HepG2 (cell line): ENCODE results near the gene C1orf198. TPM values are rescaled to one million over a fixed set of nuclear protein-coding genes. Genes with fewer than 3 reads are reported as not detected.

Experiments used
- ATAC-seq: fragments of 200-7000 bp; cut with Tn5 transposase; 3 replicates; pipeline ENCODE4 v1.9.1; 2020; ENCODE audit warnings: mild to moderate bottlenecking, moderate library complexity
- Bru-seq: library from RNA; stranded (reverse); fragments of 400-500 nt; gene quantifications from one replicate; lab custom pipeline; 2021; lab: Mats Ljungman, UMichigan
- BruChase-seq, 2 experiments: library from RNA; stranded (reverse); fragments of 400-500 nt; gene quantifications; one replicate each; lab custom pipeline; 2021; lab: Mats Ljungman, UMichigan
- BruUV-seq: library from RNA; stranded (reverse); fragments of 400-500 nt; replicated peaks from 2 replicates; lab custom pipeline; 2021; lab: Mats Ljungman, UMichigan
- CTCF ChIA-PET: fragments of 300-600 bp; formaldehyde crosslinking; extraction: SDS; loops from one replicate; lab custom pipeline; 2021; ENCODE audit warnings: low total read pairs, inconsistent platforms, low intra/inter-chr PET ratio; lab: Yijun Ruan, JAX
- POLR2A ChIA-PET: fragments of 350-600 bp; sonication (Branson Sonifier 250); formaldehyde crosslinking; loops from one replicate; lab custom pipeline; 2020; ENCODE audit warnings: antibody characterized with exemption, inconsistent platforms; lab: Yijun Ruan, JAX
- DNase-seq: peaks from one replicate; pipeline ENCODE4 v3.0.0-alpha.2; 2015; ENCODE audit warnings: low spot score
- FAIRE-seq: peaks from 3 replicates; lab custom pipeline; 2011; peaks lifted over from hg19 to GRCh38; lab: Jason Lieb, UNC
- H2AFZ ChIP-seq: one replicate; pipeline ENCODE4 v1.6.1; 2011; ENCODE audit warnings: low read length, inconsistent platforms
- H3K27ac ChIP-seq: fragments of 300-600 bp; 3 replicates; pipeline ENCODE4 v1.8.0; 2011; ENCODE audit warnings: mixed run types, mild to moderate bottlenecking, mixed read lengths, low read length, inconsistent platforms; ENCODE audit not compliant: insufficient read depth; ENCODE audit errors: extremely low read length
- H3K27me3 ChIP-seq, 2 experiments: fragments of 200-600 bp in 1 of 2; 2 replicates in 1 of 2; 3 replicates in 1 of 2; pipeline versions ENCODE4 v1.6.0 to v1.8.0; 2011; ENCODE audit warnings: low read length in 2 of 2, mild to moderate bottlenecking in 2 of 2, moderate library complexity in 2 of 2, inconsistent platforms in 1 of 2; ENCODE audit not compliant: insufficient read depth in 2 of 2, control insufficient read depth in 1 of 2
- H3K36me3 ChIP-seq, 2 experiments: fragments of 200-600 bp in 1 of 2; replicated peaks in 1 of 2; 2 replicates in 1 of 2; 3 replicates in 1 of 2; pipeline versions ENCODE4 v1.5.1 to v1.8.0; 2011; ENCODE audit warnings: low read length in 2 of 2, inconsistent platforms in 1 of 2; ENCODE audit not compliant: insufficient read depth in 2 of 2, control insufficient read depth in 1 of 2
- H3K4me1 ChIP-seq: 2 replicates; pipeline ENCODE4 v1.5.1; 2012; ENCODE audit warnings: low read length, inconsistent platforms; ENCODE audit not compliant: insufficient read depth
- H3K4me2 ChIP-seq: 2 replicates; pipeline ENCODE4 v1.6.0; 2011; ENCODE audit warnings: low read depth, low read length, inconsistent platforms
- H3K4me3 ChIP-seq, 3 experiments: fragments of 200-600 bp in 1 of 3; sonication (generic), shearing (Covaris generic) in 1 of 3; replicated peaks in 1 of 3; 2 replicates each; pipeline ENCODE4 v1.5.1; 2011 to 2016; ENCODE audit warnings: low read length in 3 of 3, inconsistent platforms in 2 of 3, low read depth in 2 of 3, mild to moderate bottlenecking in 2 of 3, control low read depth in 1 of 3, mixed read lengths in 1 of 3; ENCODE audit not compliant: insufficient read depth in 1 of 3
- H3K79me2 ChIP-seq: one replicate; pipeline ENCODE4 v1.6.1; 2011; ENCODE audit warnings: low read length, inconsistent platforms; ENCODE audit not compliant: insufficient read depth
- H3K9ac ChIP-seq: 2 replicates; pipeline ENCODE4 v1.6.0; 2011; ENCODE audit warnings: mild to moderate bottlenecking, low read depth, low read length, inconsistent platforms; ENCODE audit not compliant: insufficient read depth
- H3K9me3 ChIP-seq: 2 replicates; pipeline ENCODE4 v1.5.1; 2012; ENCODE audit warnings: mild to moderate bottlenecking, low read length
- H4K20me1 ChIP-seq: 2 replicates; pipeline ENCODE4 v1.6.0; 2011; ENCODE audit warnings: inconsistent platforms, mild to moderate bottlenecking, low read length, moderate library complexity; ENCODE audit not compliant: insufficient read depth
- AKAP8 ChIP-seq: sonication (generic); formaldehyde crosslinking; IDR thresholded peaks from 2 replicates; pipeline ENCODE4 v1.5.1; 2020; ENCODE audit warnings: mild to moderate bottlenecking, missing genetic modification reagents
- KMT2A ChIP-seq: sonication (generic); formaldehyde crosslinking; IDR thresholded peaks from 2 replicates; pipeline ENCODE4 v1.4.0; 2020; ENCODE audit warnings: missing genetic modification reagents
- ONECUT2 ChIP-seq: sonication (generic); formaldehyde crosslinking; IDR thresholded peaks from 2 replicates; pipeline ENCODE4 v1.4.0; 2020; ENCODE audit warnings: missing genetic modification reagents
- RNF2 ChIP-seq: fragments of 450-650 bp; conservative IDR thresholded peaks from 2 replicates; pipeline ENCODE4 v1.6.1; 2016; ENCODE audit warnings: low read depth
- SKI ChIP-seq: fragments of 450-650 bp; IDR thresholded peaks from one replicate; pipeline ENCODE4 v1.6.1; 2018; ENCODE audit warnings: mild to moderate bottlenecking; ENCODE audit not compliant: partially characterized antibody
- TBX2 ChIP-seq: sonication (generic); formaldehyde crosslinking; IDR thresholded peaks from 2 replicates; pipeline ENCODE4 v1.5.0; 2020; ENCODE audit warnings: missing genetic modification reagents, mild to moderate bottlenecking, borderline replicate concordance
- ZFP82 ChIP-seq: sonication (generic); formaldehyde crosslinking; IDR thresholded peaks from 2 replicates; pipeline ENCODE4 v1.5.1; 2020; ENCODE audit warnings: mild to moderate bottlenecking, missing genetic modification reagents, borderline replicate concordance
- ZNF263 ChIP-seq: sonication (generic); formaldehyde crosslinking; IDR thresholded peaks from 2 replicates; pipeline ENCODE4 v1.4.0; 2020; ENCODE audit warnings: missing genetic modification reagents
- ZNF296 ChIP-seq: sonication (generic); formaldehyde crosslinking; conservative IDR thresholded peaks from 2 replicates; pipeline ENCODE4 v1.5.0; 2020; ENCODE audit warnings: mild to moderate bottlenecking, missing genetic modification reagents
- ZNF331 ChIP-seq: sonication (generic); formaldehyde crosslinking; IDR thresholded peaks from 2 replicates; pipeline ENCODE4 v1.4.0; 2020; ENCODE audit warnings: missing genetic modification reagents
- WGBS: methylation state at CpG from one replicate; pipeline ENCODE4 v1.1.6; 2017; ENCODE audit warnings: low lambda C conversion rate; 5-methylcytosine and 5-hydroxymethylcytosine counted together
- in situ Hi-C: cut with HindIII; loops from 2 replicates; pipeline ENCODE4 v1.10.0; 2017; ENCODE audit warnings: low pct_unique_long_range_greater_than_20kb; ENCODE audit not compliant: extremely low pct_ligation_motif_present
- intact Hi-C: fragments of 100-400 bp; cut with micrococcal nuclease; formaldehyde crosslinking; loops from one replicate; pipeline ENCODE4 v1.10.0; 2022; ENCODE audit not compliant: unreplicated experiment
- long read RNA-seq, 2 experiments: library from RNA in 1 of 2; library from polyadenylated mRNA in 1 of 2; stranded (forward) in 1 of 2; unstranded in 1 of 2; transcript quantifications; one replicate each; pipeline ENCODE4 v2.0.0, GENCODE V29; 2019 to 2022
- polyA minus RNA-seq, 3 experiments: library from RNA; depleted of rRNA, polyadenylated mRNA; stranded (reverse); fragments of >200 nt; gene quantifications; 2 replicates each; pipeline ENCODE4 v1.2.3, GENCODE V29; 2011; ENCODE audit warnings: low replicate concordance in 1 of 3
- polyA plus RNA-seq, 8 experiments: library from polyadenylated mRNA; depleted of rRNA in 3 of 8; stranded (reverse) in 7 of 8; unstranded in 1 of 8; fragments of >200 nt; fragmentation: Illumina TruSeq in 4 of 8; extraction: Trizol in 4 of 8; gene quantifications; 2 replicates each; pipeline versions ENCODE4 v1.2.1 to v1.2.3, GENCODE V29; 2011 to 2016; ENCODE audit warnings: low read depth in 4 of 8, missing spikeins in 1 of 8, mixed read lengths in 1 of 8; ENCODE audit not compliant: insufficient read depth in 1 of 8
- total RNA-seq, 5 experiments: library from RNA; depleted of rRNA; stranded (reverse); fragments of >200 nt; fragmentation: Illumina TruSeq; extraction: Trizol; gene quantifications; 2 replicates each; pipeline ENCODE4 v1.2.3, GENCODE V29; 2016; ENCODE audit warnings: low read depth in 1 of 5
- TF ChIP-seq, protein P1 (sequence below): sonication (generic); formaldehyde crosslinking; IDR thresholded peaks from 2 replicates; pipeline ENCODE4 v1.5.0; 2020; ENCODE audit warnings: mild to moderate bottlenecking, missing genetic modification reagents, borderline replicate concordance

C1orf198 gene, protein sequence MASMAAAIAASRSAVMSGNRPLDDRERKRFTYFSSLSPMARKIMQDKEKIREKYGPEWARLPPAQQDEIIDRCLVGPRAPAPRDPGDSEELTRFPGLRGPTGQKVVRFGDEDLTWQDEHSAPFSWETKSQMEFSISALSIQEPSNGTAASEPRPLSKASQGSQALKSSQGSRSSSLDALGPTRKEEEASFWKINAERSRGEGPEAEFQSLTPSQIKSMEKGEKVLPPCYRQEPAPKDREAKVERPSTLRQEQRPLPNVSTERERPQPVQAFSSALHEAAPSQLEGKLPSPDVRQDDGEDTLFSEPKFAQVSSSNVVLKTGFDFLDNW
- total RNA-seq (2016; rRNA removed; fragmentation: Illumina TruSeq; extraction: Trizol) = 13.4 and 16.0 TPM in 2 replicates
- total RNA-seq (2016; cell fraction: cytosol; rRNA removed; fragmentation: Illumina TruSeq; extraction: Trizol; ENCODE audit: low read depth) = 1.5 and 2.5 TPM in 2 replicates
- 13.4 and 14.5 TPM in 2 replicates for total RNA-seq (2016; cell fraction: insoluble cytoplasmic fraction; rRNA removed; fragmentation: Illumina TruSeq; extraction: Trizol)
- 8.6 and 8.8 TPM in 2 replicates for total RNA-seq (2016; cell fraction: membrane; rRNA removed; fragmentation: Illumina TruSeq; extraction: Trizol)
- 8.3 and 9.9 TPM in 2 replicates for total RNA-seq (2016; cell fraction: nucleus; rRNA removed; fragmentation: Illumina TruSeq; extraction: Trizol)
- 12.7 and 13.7 TPM in 2 replicates for polyA plus RNA-seq (2011; rRNA removed)
- polyA plus RNA-seq (2011; cell fraction: cytosol; rRNA removed) = 11.3 and 13.6 TPM in 2 replicates
- 16.2 and 18.1 TPM in 2 replicates for polyA plus RNA-seq (2011; cell fraction: nucleus; rRNA removed)
- 8.9 and 9.1 TPM in 2 replicates for polyA plus RNA-seq (2012)
- polyA plus RNA-seq (2016; cell fraction: cytosol; fragmentation: Illumina TruSeq; extraction: Trizol; ENCODE audit: low read depth) = 1.5 and 1.6 TPM in 2 replicates
- 19.1 and 21.4 TPM in 2 replicates for polyA plus RNA-seq (2016; cell fraction: insoluble cytoplasmic fraction; fragmentation: Illumina TruSeq; extraction: Trizol; ENCODE audit: low read depth)
- polyA plus RNA-seq (2016; cell fraction: membrane; fragmentation: Illumina TruSeq; extraction: Trizol; ENCODE audit: low read depth) = 6.0 and 6.2 TPM in 2 replicates
- polyA plus RNA-seq (2016; cell fraction: nucleus; fragmentation: Illumina TruSeq; extraction: Trizol; ENCODE audit: insufficient read depth, low read depth) = 16.8 and 17.0 TPM in 2 replicates
- polyA minus RNA-seq (2011; rRNA and poly(A)+ RNA removed; ENCODE audit: low replicate concordance) = 15.9 and 27.8 TPM in 2 replicates
- polyA minus RNA-seq (2011; cell fraction: cytosol; rRNA and poly(A)+ RNA removed) = 14.3 and 14.7 TPM in 2 replicates
- 12.6 and 12.7 TPM in 2 replicates for polyA minus RNA-seq (2011; cell fraction: nucleus; rRNA and poly(A)+ RNA removed)
- Bru-seq, nascent RNA = percentile 73 among the genes with signal in this experiment
- BruChase-seq, experiment 1, labeled RNA remaining after a 6-hour chase = percentile 84 among the genes with signal in this experiment
- percentile 75 among the genes with signal in this experiment for BruChase-seq, experiment 2, labeled RNA remaining after a 2-hour chase
- long read RNA-seq, experiment 1, transcript C1orf198-201 (4 exons, 3,858 nt) = major isoform, 24 of 34 reads
- long read RNA-seq, experiment 1, partial matches to known transcripts = 2 of 34 reads
- long read RNA-seq, experiment 1, other reads (novel, unspliced or antisense) = 8 of 34 reads
- long read RNA-seq, experiment 2, transcript C1orf198-201 (4 exons, 3,858 nt) = major isoform, 10 of 40 reads
- long read RNA-seq, experiment 2, partial matches to known transcripts = 0 of 40 reads
- long read RNA-seq, experiment 2, other reads (novel, unspliced or antisense) = 30 of 40 reads

DNA sequence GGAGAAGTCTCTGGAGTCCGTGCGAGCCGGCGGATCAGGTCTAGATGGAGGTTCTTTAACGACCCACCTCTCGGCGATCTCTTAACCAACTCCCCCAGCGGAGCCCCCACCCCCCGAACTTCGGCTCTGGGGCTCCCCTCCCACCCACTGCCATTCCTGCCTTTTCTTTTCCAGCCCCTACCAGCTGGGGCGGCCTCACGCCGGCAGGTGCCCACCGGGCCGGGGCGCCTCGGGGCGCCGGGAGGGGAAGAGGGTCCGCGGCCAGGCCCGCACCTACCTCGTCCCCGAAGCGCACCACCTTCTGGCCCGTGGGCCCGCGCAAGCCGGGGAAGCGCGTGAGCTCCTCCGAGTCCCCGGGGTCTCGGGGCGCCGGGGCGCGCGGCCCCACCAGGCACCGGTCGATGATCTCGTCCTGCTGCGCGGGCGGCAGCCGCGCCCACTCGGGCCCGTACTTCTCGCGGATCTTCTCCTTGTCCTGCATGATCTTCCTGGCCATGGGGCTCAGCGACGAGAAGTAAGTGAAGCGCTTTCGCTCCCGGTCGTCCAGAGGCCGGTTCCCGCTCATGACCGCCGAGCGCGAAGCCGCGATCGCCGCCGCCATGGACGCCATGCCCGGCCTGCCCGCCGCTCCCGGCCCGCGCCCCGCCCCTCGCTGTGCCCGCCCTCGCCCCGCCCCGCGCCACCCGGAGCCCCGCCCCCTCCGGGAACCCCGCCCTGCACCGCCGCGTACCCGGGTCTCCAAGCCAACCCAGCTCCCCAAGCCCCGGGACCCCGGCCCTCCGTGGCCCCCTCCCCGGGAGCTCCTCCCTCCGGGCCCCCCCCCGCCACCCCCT lies at the start of gene C1orf198:
TSS of gene C1orf198 (minus strand) at position 619 of the 833 bp plus-strand sequence. CDS start at position 610, 9 bp downstream.
- FAIRE-seq = no peak
- no peak within 1 kb of the TSS for H2AFZ ChIP-seq
- TF ChIP-seq, protein P1, sequence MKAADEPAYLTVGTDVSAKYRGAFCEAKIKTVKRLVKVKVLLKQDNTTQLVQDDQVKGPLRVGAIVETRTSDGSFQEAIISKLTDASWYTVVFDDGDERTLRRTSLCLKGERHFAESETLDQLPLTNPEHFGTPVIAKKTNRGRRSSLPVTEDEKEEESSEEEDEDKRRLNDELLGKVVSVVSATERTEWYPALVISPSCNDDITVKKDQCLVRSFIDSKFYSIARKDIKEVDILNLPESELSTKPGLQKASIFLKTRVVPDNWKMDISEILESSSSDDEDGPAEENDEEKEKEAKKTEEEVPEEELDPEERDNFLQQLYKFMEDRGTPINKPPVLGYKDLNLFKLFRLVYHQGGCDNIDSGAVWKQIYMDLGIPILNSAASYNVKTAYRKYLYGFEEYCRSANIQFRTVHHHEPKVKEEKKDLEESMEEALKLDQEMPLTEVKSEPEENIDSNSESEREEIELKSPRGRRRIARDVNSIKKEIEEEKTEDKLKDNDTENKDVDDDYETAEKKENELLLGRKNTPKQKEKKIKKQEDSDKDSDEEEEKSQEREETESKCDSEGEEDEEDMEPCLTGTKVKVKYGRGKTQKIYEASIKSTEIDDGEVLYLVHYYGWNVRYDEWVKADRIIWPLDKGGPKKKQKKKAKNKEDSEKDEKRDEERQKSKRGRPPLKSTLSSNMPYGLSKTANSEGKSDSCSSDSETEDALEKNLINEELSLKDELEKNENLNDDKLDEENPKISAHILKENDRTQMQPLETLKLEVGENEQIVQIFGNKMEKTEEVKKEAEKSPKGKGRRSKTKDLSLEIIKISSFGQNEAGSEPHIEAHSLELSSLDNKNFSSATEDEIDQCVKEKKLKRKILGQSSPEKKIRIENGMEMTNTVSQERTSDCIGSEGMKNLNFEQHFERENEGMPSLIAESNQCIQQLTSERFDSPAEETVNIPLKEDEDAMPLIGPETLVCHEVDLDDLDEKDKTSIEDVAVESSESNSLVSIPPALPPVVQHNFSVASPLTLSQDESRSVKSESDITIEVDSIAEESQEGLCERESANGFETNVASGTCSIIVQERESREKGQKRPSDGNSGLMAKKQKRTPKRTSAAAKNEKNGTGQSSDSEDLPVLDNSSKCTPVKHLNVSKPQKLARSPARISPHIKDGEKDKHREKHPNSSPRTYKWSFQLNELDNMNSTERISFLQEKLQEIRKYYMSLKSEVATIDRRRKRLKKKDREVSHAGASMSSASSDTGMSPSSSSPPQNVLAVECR (CRISPR knock-in tag) = peak; percentile 82
- 0 out of 2 replicates have a peak, but pooled peaks have one; percentile 17 for TF ChIP-seq ONECUT2 (CRISPR knock-in tag)
- peak; percentile 42; the same call in 1 of the 2 replicates for TF ChIP-seq AKAP8 (CRISPR knock-in tag)
- TF ChIP-seq ZNF263 (CRISPR knock-in tag) = 0 out of 2 replicates have a peak, but pooled peaks have one; percentile 18
- TF ChIP-seq ZNF296 = 0 out of 2 replicates have a peak, but pooled peaks have one; percentile 5
- TF ChIP-seq KMT2A (CRISPR knock-in tag) = peak; percentile 53; the same call in 1 of the 2 replicates
- TF ChIP-seq RNF2 = 0 out of 2 replicates have a peak, but pooled peaks have one; percentile 29
- TF ChIP-seq SKI = no peak
- peak; percentile 3; the same call in 1 of the 2 replicates for TF ChIP-seq TBX2 (CRISPR knock-in tag)
- no peak; the same call in 1 of the 2 replicates for TF ChIP-seq ZFP82 (CRISPR knock-in tag)
- no peak for TF ChIP-seq ZNF331 (CRISPR knock-in tag)

More for the DNA sequence above, at the start of gene C1orf198:
- H3K4me3 ChIP-seq = peak within 1 kb of the TSS; percentile 87 to 93 (median 92)
- H3K9ac ChIP-seq = peak within 1 kb of the TSS; percentile 95
- DNase-seq (peak; percentile 32), ATAC-seq (peak; percentile 89)
- peaks cover 58% of the 10 kb centered on the region for H3K4me1 ChIP-seq
- H4K20me1 ChIP-seq = no peaks in the 10 kb centered on the region
- POLR2A ChIA-PET = interaction anchor here (0.6 to 1.6 kb wide), 16 partner anchors 9 to 470 kb away, joined by 3 to 8 read pairs (median 3); partner anchors contain the start of genes COG2, EXOC8, SPRTN and TTC13
- H3K4me2 ChIP-seq = peak within 1 kb of the TSS; percentile 95
- intact Hi-C loops (loop anchor here (2.0 kb wide), 1 partner anchor 111 kb away; the partner anchor contains the start of genes ARV1 and TTC13), in situ Hi-C loops (no loop called here)
- CTCF ChIA-PET = no interaction called here
- BruUV-seq = no TSS peak
- H3K9me3 ChIP-seq = no peaks in the 10 kb centered on the region
- H3K27me3 ChIP-seq = no peaks in the 10 kb centered on the region
- H3K36me3 ChIP-seq = no peaks in the 10 kb centered on the region; a peak in 2 of 5 replicates
- under 1% methylated on average over 32 of the region's 96 CpGs for WGBS
- H3K27ac ChIP-seq = peak within 1 kb of the TSS; percentile 86
- H3K79me2 ChIP-seq = peaks cover 17% of the 10 kb centered on the region
